HG03045 (cell line): Measurements from ENCODE around the gene PAF1.

Experiments
- ATAC-seq: cut with Tn5 transposase; IDR thresholded peaks from one replicate; pipeline ENCODE4 v1.9.1; 2021; ENCODE audit warnings: mild to moderate bottlenecking, moderate library complexity; ENCODE audit not compliant: unreplicated experiment

Gene PAF1

DNA sequence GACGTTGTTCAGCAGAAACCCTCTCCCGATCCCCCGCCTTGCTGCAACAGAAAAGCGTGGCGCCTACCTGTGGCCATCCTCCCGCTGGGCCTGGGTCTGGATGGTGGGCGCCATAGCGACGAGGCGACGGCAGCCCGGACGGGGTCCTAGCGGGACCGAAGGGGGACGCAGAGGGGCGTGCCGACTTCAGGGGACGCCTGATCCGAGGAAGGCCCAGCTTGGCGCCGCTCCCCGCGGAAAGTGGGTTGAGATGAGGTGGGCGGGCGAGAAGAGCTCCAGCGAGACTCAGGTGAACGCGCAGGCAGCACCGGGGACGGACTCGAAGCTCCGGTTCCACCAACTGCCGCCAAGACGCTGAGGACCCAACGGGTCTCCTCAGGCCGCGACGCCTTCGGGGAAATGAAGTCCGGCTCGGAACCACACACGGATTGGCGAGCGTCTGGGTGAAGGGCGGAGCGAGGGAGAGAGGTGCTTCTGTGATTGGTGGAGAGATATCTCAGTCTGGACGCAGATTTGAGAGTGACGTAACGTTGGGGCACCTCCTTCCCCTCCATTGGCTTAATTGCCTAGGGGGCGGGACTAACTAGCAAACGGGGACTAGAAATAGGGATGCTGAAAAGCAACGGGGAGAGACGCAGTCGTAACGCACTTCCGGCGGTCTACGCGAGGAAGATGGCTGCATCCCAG, at the start of gene PAF1, which contains the start of gene MED29:
Gene PAF1, minus strand, starts transcription at position 356 of the 687 bp plus-strand sequence. Its CDS starts 242 bp downstream, at position 114.
Gene MED29, plus strand, starts transcription at position 628 of the 687 bp plus-strand sequence. Its CDS starts 45 bp downstream, at position 673.
- ATAC-seq: peak; percentile 92

- ATAC-seq: no peak
Observed at GRCh38 chr19:39438270-39438934, 47.5 kb upstream of the PAF1 start.

DNA sequence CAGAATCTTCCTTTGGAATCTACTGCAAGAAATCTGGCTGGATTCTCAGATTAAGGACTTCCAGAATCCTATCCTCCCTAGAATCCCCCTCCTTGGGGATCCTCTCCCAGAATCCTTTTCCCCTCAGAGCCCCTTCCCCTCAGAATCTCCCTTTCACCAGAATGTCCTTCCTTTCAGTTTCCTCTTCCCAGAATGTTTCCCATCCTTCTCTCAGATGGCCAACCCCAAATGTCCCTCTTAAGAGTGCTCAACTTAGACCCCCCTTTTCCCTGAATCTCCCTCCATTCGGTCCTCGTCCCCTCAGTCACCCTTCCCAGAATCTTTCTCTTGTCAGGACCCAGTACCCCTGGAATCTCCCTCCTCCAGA, 45.4 kb upstream of the PAF1 start:
- no peak for ATAC-seq

DNA sequence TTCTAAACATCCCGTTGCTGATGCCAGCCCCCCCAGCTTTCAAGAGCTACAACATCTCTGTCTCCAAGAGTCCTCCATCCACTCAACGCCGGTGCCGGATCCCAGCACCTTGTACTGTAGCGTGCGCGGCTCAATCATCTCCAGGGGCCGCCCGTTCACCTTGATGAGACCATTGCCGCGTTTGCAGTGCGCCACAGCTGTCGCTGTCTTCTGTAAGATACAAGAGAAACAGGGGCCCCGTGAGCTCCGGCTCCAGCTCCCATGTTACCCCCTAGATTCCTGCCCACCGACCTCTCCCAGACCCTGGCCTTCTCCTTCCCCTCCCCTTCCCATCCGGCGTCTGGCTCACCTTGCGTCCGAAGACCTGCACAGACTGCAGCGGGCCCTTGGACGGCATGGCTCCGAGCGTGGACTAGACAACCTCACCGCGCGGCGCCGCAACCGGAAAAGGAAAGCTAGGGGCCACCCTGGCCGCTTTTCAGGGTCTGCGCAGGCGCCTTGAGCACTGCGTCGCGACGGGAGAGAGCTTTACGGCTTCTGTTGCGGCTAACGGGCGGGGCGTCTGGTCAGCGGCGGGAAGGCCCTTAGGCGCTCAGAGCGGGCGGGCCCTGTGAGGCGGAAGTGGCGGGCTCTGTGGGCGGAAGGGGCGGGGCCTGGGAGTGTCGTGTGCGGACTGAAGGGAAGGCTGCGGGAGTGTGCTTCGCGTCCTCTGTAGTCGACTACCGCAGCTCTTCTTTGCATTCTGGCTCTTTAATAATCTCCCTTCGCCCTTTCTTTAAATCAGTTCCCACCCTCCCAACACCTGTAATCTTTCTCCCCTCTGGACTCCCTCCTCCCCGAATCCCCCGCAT, 44.8 kb upstream of the PAF1 start, which contains the start of gene RPS16:
Gene RPS16, minus strand, starts transcription at position 451 of the 851 bp plus-strand sequence. Its CDS starts 54 bp downstream, at position 397.
- ATAC-seq: peak; percentile 78

DNA sequence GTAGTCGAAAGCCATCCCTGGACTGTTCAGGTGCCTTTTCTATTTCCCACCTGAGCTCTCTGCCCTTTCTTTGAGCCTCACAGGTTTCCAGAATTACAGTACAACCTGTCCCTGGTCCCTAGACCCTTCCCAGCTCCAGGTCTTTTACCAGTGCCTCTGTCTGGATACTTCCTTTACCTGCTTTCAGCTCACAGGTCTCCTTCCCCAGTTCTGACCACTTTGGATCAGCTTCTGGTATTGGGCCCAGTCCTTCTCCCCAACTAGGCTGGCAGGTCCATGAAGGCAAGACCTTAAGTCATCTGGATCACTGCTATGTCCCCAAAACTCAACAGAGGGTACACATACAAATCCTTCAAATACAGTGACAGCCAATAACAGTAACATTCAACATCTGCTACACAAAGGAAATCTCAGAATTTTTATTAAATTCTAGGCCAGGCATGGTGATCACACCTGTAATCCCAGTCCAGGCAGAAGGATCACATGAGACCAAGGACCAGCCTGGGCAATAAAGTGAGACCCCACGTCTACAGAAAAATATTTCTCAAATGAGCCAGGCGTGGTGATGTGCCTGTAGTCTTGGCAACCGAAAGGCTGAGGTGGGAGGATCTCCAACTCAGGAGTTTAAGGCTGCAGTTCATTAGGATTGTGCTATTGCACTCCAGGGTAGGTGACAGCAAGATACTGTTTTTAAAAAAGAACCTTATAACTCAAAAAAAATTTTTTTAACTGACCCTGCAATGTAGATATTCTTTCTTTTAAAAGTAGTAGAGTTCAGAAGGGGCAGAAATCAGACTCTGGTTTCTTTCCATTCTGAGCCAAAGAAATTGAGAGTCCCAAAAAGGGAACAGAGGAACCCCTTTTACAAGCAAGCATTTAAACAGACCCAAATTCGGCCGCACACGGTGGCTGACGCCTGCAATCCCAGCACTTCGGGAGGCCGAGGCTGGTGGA, 43.5 kb upstream of the PAF1 start:
- no peak for ATAC-seq

GRCh38 chr19:39433480-39434079, 42.7 kb upstream of the PAF1 start:
- ATAC-seq: no peak

GRCh38 chr19:39432677-39433025, 41.7 kb upstream of the PAF1 start:
- no peak for ATAC-seq

- no peak for ATAC-seq
Observed at GRCh38 chr19:39430675-39431593, 40.0 kb upstream of the PAF1 start.

DNA sequence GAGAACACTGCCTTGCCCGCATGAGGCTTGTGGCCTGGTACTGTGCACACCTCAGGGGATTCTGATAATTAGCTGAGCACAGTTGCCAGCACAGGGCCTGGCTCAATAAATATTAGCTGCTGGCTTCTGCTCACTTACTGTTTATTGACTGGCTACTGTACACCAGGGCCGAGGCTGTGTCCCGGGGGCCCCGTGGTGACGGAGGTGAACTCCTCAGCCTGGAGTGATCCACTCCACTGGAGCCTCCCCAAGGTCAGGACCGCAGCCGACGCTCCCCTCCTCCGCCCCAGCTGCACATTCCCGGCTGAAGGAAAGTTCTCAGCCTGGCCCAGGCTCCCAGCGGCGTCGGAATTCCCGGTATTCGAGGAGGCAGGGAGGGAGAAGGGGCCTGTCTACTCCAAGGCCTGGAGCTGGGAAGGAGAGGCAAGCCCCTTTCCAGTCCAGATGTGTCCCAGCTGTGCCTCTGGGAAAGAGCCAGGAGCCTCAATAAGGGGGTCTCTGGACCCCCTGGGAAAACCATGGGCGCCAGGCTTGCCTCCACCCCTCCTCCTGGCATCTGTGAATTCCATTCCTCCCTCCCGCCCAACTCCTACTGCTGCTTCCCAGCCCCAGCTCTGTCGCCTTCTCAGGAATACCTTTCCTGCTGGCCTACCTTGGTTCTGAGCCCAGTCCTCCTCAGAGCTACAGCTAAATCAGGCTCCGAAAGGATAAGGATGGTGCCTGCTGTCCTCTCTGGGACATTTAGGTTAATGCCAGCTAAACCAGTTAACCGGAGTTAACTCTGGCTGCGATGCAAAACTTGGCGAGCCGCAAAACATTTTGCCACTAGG, 37.6 kb upstream of the PAF1 start:
- ATAC-seq: no peak

- ATAC-seq: no peak
Observed at GRCh38 chr19:39427707-39428106, 36.8 kb upstream of the PAF1 start.

DNA sequence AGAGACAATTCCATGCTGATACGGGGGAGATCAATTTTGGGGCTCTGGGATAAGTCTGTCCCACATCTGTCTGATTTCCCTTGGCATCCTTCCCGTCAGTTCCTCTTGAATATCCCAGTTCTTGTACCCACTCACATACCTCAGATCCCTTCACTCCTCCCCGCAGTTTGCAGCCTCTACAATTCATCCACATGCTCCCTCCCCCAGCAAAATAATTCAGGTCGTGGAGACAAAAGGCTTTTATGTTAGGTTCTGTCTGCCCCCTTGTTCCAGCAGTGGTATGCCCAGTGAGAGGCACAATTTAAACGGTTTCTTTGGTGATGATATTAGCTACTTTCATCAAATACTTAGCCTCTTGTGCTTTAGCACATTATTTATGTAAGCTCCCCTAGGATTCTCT, 35.3 kb upstream of the PAF1 start:
- no peak for ATAC-seq

GRCh38 chr19:39425744-39426143, 34.8 kb upstream of the PAF1 start:
- no peak for ATAC-seq

GRCh38 chr19:39424934-39425333, 34.0 kb upstream of the PAF1 start:
- ATAC-seq: no peak

DNA sequence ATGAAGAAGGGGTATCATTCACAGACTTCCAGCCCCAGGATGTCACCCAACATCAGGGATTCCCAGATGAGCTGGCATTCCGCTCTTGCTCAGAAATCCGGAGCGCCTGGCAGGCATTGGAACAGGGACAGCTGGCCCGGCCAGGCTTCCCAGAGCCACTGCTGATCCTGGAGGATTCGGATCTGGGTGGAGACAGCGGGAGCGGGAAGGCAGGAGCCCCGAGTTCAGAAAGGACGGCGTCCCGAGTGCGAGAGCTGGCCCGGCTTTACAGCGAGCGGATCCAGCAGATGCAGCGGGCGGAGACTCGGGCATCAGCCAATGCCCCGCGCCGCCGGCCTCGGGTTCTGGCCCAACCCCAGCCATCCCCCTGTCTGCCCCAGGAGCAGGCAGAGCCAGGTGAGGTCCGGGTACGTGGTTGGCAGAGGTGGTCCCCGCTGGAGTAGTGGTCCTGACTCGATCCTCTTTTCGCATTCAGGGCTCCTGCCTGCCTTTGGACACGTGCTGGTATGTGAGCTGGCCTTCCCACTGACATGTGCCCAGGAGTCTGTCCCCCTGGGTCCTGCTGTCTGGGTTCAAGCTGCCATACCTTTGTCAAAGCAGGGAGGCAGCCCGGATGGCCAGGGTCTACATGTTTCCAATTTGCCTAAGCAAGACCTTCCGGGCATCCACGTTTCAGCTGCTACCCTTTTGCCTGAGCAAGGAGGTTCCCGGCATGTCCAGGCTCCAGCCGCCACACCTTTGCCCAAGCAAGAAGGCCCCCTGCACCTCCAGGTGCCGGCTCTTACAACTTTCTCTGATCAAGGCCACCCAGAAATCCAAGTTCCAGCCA, 32.6 kb upstream of the PAF1 start:
- ATAC-seq: no peak

- no peak for ATAC-seq
Observed at GRCh38 chr19:39422020-39422419, 31.1 kb upstream of the PAF1 start.

DNA sequence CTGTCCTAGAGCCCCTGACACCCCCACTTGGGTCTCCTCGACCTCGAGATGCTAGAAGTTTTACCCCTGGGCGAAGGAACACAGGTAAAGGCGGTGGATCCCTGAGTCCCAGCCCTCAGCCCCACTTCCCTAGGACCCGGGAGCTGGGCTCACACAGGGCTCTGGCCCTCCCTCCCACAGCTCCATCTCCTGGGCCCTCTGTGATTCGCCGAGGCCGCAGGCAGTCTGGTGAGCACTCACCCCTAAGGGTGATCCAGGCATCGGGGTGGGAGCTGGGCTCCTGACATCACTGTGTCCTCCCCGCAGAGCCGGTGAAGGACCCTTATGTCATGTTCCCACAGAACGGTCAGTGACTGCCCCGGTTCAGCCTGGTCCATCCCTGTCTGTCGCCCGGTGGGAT, 29.9 kb upstream of the PAF1 start:
- no peak for ATAC-seq

DNA sequence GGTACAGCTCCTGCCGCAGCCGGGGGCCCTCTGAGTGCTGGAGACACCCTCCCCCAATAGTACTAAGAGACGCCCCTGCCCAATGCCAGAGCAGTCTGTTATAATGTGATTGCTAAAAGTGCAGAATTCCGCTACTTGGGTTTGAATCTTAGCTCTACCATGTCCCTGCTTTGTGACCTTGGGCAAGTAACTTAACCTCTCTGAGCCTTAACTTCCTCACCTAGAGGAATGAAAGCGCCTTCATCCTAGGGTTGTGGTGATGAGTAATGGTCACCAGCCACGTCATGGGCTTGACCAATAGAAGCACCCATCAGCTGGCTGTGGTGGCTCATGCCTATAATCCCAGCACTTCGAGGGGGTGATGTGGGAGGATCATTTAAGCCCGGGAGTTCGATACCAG, 28.1 kb upstream of the PAF1 start:
- ATAC-seq: no peak
